ENCODE data around the gene SLC39A5.

- TF ChIP-seq EZH2 (IDR thresholded peaks at IDR 0.05; ENCODE audit: insufficient read depth, poor library complexity, severe bottlenecking), result no peak
- no peak for TF ChIP-seq EZH2phosphoT487 (IDR thresholded peaks at IDR 0.05; ENCODE audit: insufficient read depth, low read depth)
Measured at GRCh38 chr12:56258820-56259183, 29.0 kb downstream of the SLC39A5 start.
